AG08396 (cell line): ENCODE measurements around the gene RETREG2.
A peak's percentile ranks its signal among the peaks of the same experiment; 100 is the strongest.

Experiments used
- DNase-seq: peaks from one replicate; pipeline ENCODE4 v3.0.0; 2012; ENCODE audit warnings: low spot score, mixed read lengths

RETREG2 gene

GRCh38 chr2:219169930-219170654 lies 8.0 kb upstream of the RETREG2 start, which contains the start of gene SLC23A3:
TSS of gene SLC23A3 (minus strand) at chr2:219170029. CDS start at chr2:219169984, 45 bp downstream.
- DNase-seq, result no peak

- DNase-seq, result peak; percentile 86
Observed at GRCh38 chr2:219171231-219171651, 6.8 kb upstream of the RETREG2 start.

- DNase-seq, result no peak
Observed at GRCh38 chr2:219172231-219173154, 5.6 kb upstream of the RETREG2 start.

GRCh38 chr2:219173176-219173575 lies 4.9 kb upstream of the RETREG2 start:
- DNase-seq, result no peak

- no peak for DNase-seq
Observed at GRCh38 chr2:219174146-219174545, 3.9 kb upstream of the RETREG2 start.

- no peak for DNase-seq
Observed at GRCh38 chr2:219174801-219175200, 3.3 kb upstream of the RETREG2 start.

GRCh38 chr2:219175486-219175885 lies 2.6 kb upstream of the RETREG2 start:
- DNase-seq, result no peak

GRCh38 chr2:219175928-219176817 lies 1.9 kb upstream of the RETREG2 start:
- peak; percentile 53 for DNase-seq

- DNase-seq, result peak; percentile 88
Observed at GRCh38 chr2:219176818-219177551, 1.1 kb upstream of the RETREG2 start, which contains the start of gene CNPPD1. TSS of gene CNPPD1 (minus strand) at chr2:219176925. CDS start at chr2:219176828, 97 bp downstream.

- no peak for DNase-seq
Observed at GRCh38 chr2:219178377-219179175, 501 bp downstream of the RETREG2 start.

- no peak for DNase-seq
Observed at GRCh38 chr2:219179601-219180465, 1.8 kb downstream of the RETREG2 start.

- no peak for DNase-seq
Observed at GRCh38 chr2:219180961-219181360, 2.9 kb downstream of the RETREG2 start.

- no peak for DNase-seq
Observed at GRCh38 chr2:219181531-219181930, 3.5 kb downstream of the RETREG2 start.

- DNase-seq, result no peak
Observed at GRCh38 chr2:219182331-219183150, 4.5 kb downstream of the RETREG2 start.

- no peak for DNase-seq
Observed at GRCh38 chr2:219183151-219183772, 5.2 kb downstream of the RETREG2 start.

- DNase-seq, result no peak
Observed at GRCh38 chr2:219184121-219184520, 6.0 kb downstream of the RETREG2 start.

- DNase-seq, result no peak
Observed at GRCh38 chr2:219186754-219187456, 8.8 kb downstream of the RETREG2 start.
